HEK293 (cell line): ENCODE results near the gene APLP1.

Source experiments
- CTCF ChIA-PET: fragments of 350-600 bp; formaldehyde crosslinking; extraction: SDS; loops from one replicate; lab custom pipeline; 2021; ENCODE audit warnings: antibody characterized with exemption; lab: Yijun Ruan, JAX
- POLR2A ChIA-PET: fragments of 300-600 bp; formaldehyde crosslinking; extraction: SDS; loops from one replicate; lab custom pipeline; 2020; ENCODE audit warnings: antibody characterized with exemption, inconsistent platforms; lab: Yijun Ruan, JAX
- H3K27ac ChIP-seq: fragments of 200-500 bp; sonication (Bioruptor generic); 2 replicates; pipeline ENCODE4 v1.5.1; 2014; ENCODE audit warnings: low read depth, low read length, control low read depth, inconsistent platforms; ENCODE audit errors: extremely low read depth
- H3K36me3 ChIP-seq, 2 experiments: fragments of 200-500 bp in 1 of 2; sonication (Bioruptor generic) in 1 of 2; 1 replicate in 1 of 2; 2 replicates in 1 of 2; pipeline ENCODE4 v1.5.1; 2014 to 2017; ENCODE audit warnings: inconsistent platforms in 2 of 2, low read length in 2 of 2; ENCODE audit not compliant: control insufficient read depth in 2 of 2, insufficient read depth in 1 of 2
- H3K4me1 ChIP-seq: fragments of 200-500 bp; sonication (Bioruptor generic); 2 replicates; pipeline ENCODE4 v1.5.1; 2014; ENCODE audit warnings: mild to moderate bottlenecking, low read length, inconsistent platforms; ENCODE audit not compliant: control insufficient read depth, insufficient read depth
- H3K4me3 ChIP-seq: 2 replicates; pipeline ENCODE4 v1.5.1; 2011; ENCODE audit warnings: low read depth, mild to moderate bottlenecking, control low read depth, low read length, moderate library complexity
- H3K9me3 ChIP-seq: fragments of 200-500 bp; sonication (Bioruptor generic); 2 replicates; pipeline ENCODE4 v1.5.1; 2014; ENCODE audit warnings: low read depth, low read length, inconsistent platforms; ENCODE audit not compliant: control insufficient read depth, insufficient read depth
- MEIS1 ChIP-seq: sonication (generic); formaldehyde crosslinking; IDR thresholded peaks from 2 replicates; pipeline ENCODE4 v1.8.1; 2022; ENCODE audit warnings: missing genetic modification reagents, mild to moderate bottlenecking, borderline replicate concordance
- REST ChIP-seq: fragments of 450-650 bp; formaldehyde crosslinking; IDR thresholded peaks from 2 replicates; pipeline ENCODE4 v1.5.1; 2016; ENCODE audit warnings: missing biosample characterization, missing genetic modification characterization
- SALL2 ChIP-seq: fragments of 450-650 bp; formaldehyde crosslinking; IDR thresholded peaks from 2 replicates; pipeline ENCODE4 v1.5.0; 2017; ENCODE audit warnings: missing biosample characterization, mild to moderate bottlenecking, missing genetic modification characterization, borderline replicate concordance
- SETDB1 ChIP-seq: IDR thresholded peaks from one replicate; pipeline ENCODE4 v1.6.1; 2017; ENCODE audit warnings: mild to moderate bottlenecking, low read length, moderate library complexity, mixed read lengths; ENCODE audit not compliant: insufficient read length
- ZEB2 ChIP-seq: fragments of 450-650 bp; formaldehyde crosslinking; IDR thresholded peaks from 2 replicates; pipeline ENCODE4 v1.5.1; 2016; ENCODE audit warnings: missing biosample characterization, missing genetic modification characterization
- ZFP41 ChIP-seq: fragments of 450-650 bp; formaldehyde crosslinking; IDR thresholded peaks from 2 replicates; pipeline ENCODE4 v1.5.1; 2016; ENCODE audit warnings: missing biosample characterization, missing genetic modification characterization, borderline replicate concordance
- ZNF121 ChIP-seq: fragments of 450-650 bp; formaldehyde crosslinking; IDR thresholded peaks from 2 replicates; pipeline ENCODE4 v1.5.1; 2016; ENCODE audit warnings: missing biosample characterization, missing genetic modification characterization
- ZNF157 ChIP-seq: fragments of 450-650 bp; formaldehyde crosslinking; IDR thresholded peaks from 2 replicates; pipeline ENCODE4 v1.5.1; 2016; ENCODE audit warnings: missing biosample characterization, missing genetic modification characterization
- ZNF174 ChIP-seq: fragments of 450-650 bp; formaldehyde crosslinking; IDR thresholded peaks from 2 replicates; pipeline ENCODE4 v1.5.0; 2017; ENCODE audit warnings: missing biosample characterization, mild to moderate bottlenecking, missing genetic modification characterization
- ZNF175 ChIP-seq: fragments of 450-650 bp; formaldehyde crosslinking; IDR thresholded peaks from 2 replicates; pipeline ENCODE4 v1.5.1; 2016; ENCODE audit warnings: missing biosample characterization, missing genetic modification characterization
- ZNF18 ChIP-seq: fragments of 450-650 bp; formaldehyde crosslinking; IDR thresholded peaks from 2 replicates; pipeline ENCODE4 v1.5.1; 2016; ENCODE audit warnings: missing biosample characterization, missing genetic modification characterization
- ZNF248 ChIP-seq: fragments of 450-650 bp; formaldehyde crosslinking; IDR thresholded peaks from 2 replicates; pipeline ENCODE4 v1.5.1; 2017; ENCODE audit warnings: missing biosample characterization, missing genetic modification characterization
- ZNF280D ChIP-seq: fragments of 450-650 bp; formaldehyde crosslinking; IDR thresholded peaks from 2 replicates; pipeline ENCODE4 v1.5.1; 2016; ENCODE audit warnings: missing biosample characterization, missing genetic modification characterization
- ZNF335 ChIP-seq: fragments of 450-650 bp; formaldehyde crosslinking; conservative IDR thresholded peaks from 2 replicates; pipeline ENCODE4 v1.5.1; 2016; ENCODE audit warnings: missing biosample characterization, missing genetic modification characterization
- ZNF37A ChIP-seq: fragments of 450-650 bp; IDR thresholded peaks from 2 replicates; pipeline ENCODE4 v1.5.1; 2018; ENCODE audit warnings: missing biosample characterization, missing genetic modification characterization
- ZNF416 ChIP-seq: fragments of 450-650 bp; formaldehyde crosslinking; IDR thresholded peaks from 2 replicates; pipeline ENCODE4 v1.5.1; 2016; ENCODE audit warnings: missing biosample characterization, missing genetic modification characterization
- ZNF423 ChIP-seq: fragments of 450-650 bp; formaldehyde crosslinking; IDR thresholded peaks from 2 replicates; pipeline ENCODE4 v1.5.1; 2016; ENCODE audit warnings: missing biosample characterization, missing genetic modification characterization
- ZNF529 ChIP-seq: fragments of 450-650 bp; formaldehyde crosslinking; IDR thresholded peaks from 2 replicates; pipeline ENCODE4 v1.5.1; 2017; ENCODE audit warnings: missing genetic modification characterization, missing biosample characterization; ENCODE audit not compliant: insufficient replicate concordance
- ZNF549 ChIP-seq: fragments of 450-650 bp; IDR thresholded peaks from 2 replicates; pipeline ENCODE4 v1.5.1; 2018; ENCODE audit warnings: missing biosample characterization, missing genetic modification characterization, mild to moderate bottlenecking, inconsistent platforms, moderate library complexity
- ZNF623 ChIP-seq: fragments of 450-650 bp; formaldehyde crosslinking; IDR thresholded peaks from 2 replicates; pipeline ENCODE4 v1.5.1; 2016; ENCODE audit warnings: missing biosample characterization, missing genetic modification characterization
- ZNF777 ChIP-seq: fragments of 450-650 bp; formaldehyde crosslinking; IDR thresholded peaks from 2 replicates; pipeline ENCODE4 v1.5.1; 2017; ENCODE audit warnings: missing biosample characterization, missing genetic modification characterization, borderline replicate concordance
- ZNF791 ChIP-seq: fragments of 450-650 bp; formaldehyde crosslinking; IDR thresholded peaks from 2 replicates; pipeline ENCODE4 v1.5.1; 2016; ENCODE audit warnings: missing biosample characterization, missing genetic modification characterization

Gene APLP1

GRCh38 chr19:35882114-35882832 is 13.9 kb downstream of the APLP1 start (continued):
- TF ChIP-seq ZNF174 (tag by site-specific recombination), result no peak
- no peak for TF ChIP-seq ZNF549
- TF ChIP-seq ZNF175 (tag by site-specific recombination), result peak; percentile 88; the same call in 1 of the 2 replicates
- peak; percentile 95 for TF ChIP-seq ZNF791 (tag by site-specific recombination)
- TF ChIP-seq MEIS1 (CRISPR knock-in tag), result no peak
- no peak for TF ChIP-seq ZNF423 (tag by site-specific recombination)
- TF ChIP-seq ZNF416 (tag by site-specific recombination), result no peak
- no peak for TF ChIP-seq ZFP41 (tag by site-specific recombination)
- peak; percentile 98 for TF ChIP-seq ZNF623
- TF ChIP-seq ZNF529 (tag by site-specific recombination), result no peak
- peak; percentile 40; the same call in 1 of the 2 replicates for TF ChIP-seq ZNF280D (tag by site-specific recombination)

- ChIA-PET CTCF (interaction anchor here (0.5 to 8.8 kb wide), 14 partner anchors 9 to 1172 kb away, joined by 3 to 185 read pairs (median 4); no protein-coding TSS in a partner anchor), POLR2A (interaction anchor here (0.7 to 4.4 kb wide), 7 partner anchors 9 to 528 kb away, joined by 3 to 23 read pairs (median 6); partner anchors contain the start of genes APLP1 and NFKBID)
These were observed 15.5 kb downstream of the APLP1 start for GRCh38 chr19:35883882-35884281.

GRCh38 chr19:35885225-35885738 is 16.9 kb downstream of the APLP1 start:
- ChIA-PET CTCF (interaction anchor here (0.6 to 8.8 kb wide), 4 partner anchors 9 to 143 kb away, joined by 3 to 185 read pairs (median 4); partner anchors contain the start of gene IGFLR1), POLR2A (interaction anchor here (0.6 to 4.4 kb wide), 3 partner anchors 16 to 123 kb away, joined by 3 to 23 read pairs (median 4); no protein-coding TSS in a partner anchor)
- Histone ChIP-seq H3K36me3 (peaks cover 28 to 33% of the 10 kb centered on the region in 2 experiments), H3K4me3 (no peak overlapping the region), H3K9me3 (no peaks in the 10 kb centered on the region; the same call in 1 of the 2 replicates), H3K27ac (no peak overlapping the region), H3K4me1 (no peaks in the 10 kb centered on the region)
- no peak for TF ChIP-seq ZNF777 (tag by site-specific recombination)
- no peak for TF ChIP-seq ZNF335
- TF ChIP-seq REST (tag by site-specific recombination), result no peak
- TF ChIP-seq ZNF157 (tag by site-specific recombination), result no peak
- TF ChIP-seq ZNF37A, result no peak
- no peak for TF ChIP-seq SETDB1
- TF ChIP-seq SALL2 (tag by site-specific recombination), result no peak
- TF ChIP-seq ZNF248 (tag by site-specific recombination), result no peak
- TF ChIP-seq ZNF121 (tag by site-specific recombination), result no peak

More at GRCh38 chr19:35883882-35884281, 15.5 kb downstream of the APLP1 start:
- Histone ChIP-seq H3K27ac (no peak overlapping the region; the same call in 1 of the 2 replicates), H3K4me3 (no peak overlapping the region), H3K4me1 (peaks cover 7% of the 10 kb centered on the region), H3K36me3 (peaks cover 18 to 19% of the 10 kb centered on the region in 2 experiments), H3K9me3 (no peaks in the 10 kb centered on the region; the same call in 1 of the 2 replicates)
- TF ChIP-seq ZNF18 (tag by site-specific recombination) (no peak), ZEB2 (tag by site-specific recombination) (peak; percentile 48; the same call in 1 of the 2 replicates)
